Stimulated activated CD8-positive, alpha-beta memory T cell treated with anti-CD3 and anti-CD28 coated beads, Interleukin-4, amount 100 ng/mL, for 4 hours (primary cell): Measurements from ENCODE around the gene PRRG3.

ENCODE experiments used
- DNase-seq, 2 donors: peaks; one replicate each; pipeline ENCODE4 v3.0.0-alpha.2; 2020; ENCODE audit warnings: low read depth in 2 of 2, low spot score in 1 of 2

The PRRG3 gene

GRCh38 chrX:151741606-151742005, 46.3 kb downstream of the PRRG3 start:
- no peak for DNase-seq

DNA sequence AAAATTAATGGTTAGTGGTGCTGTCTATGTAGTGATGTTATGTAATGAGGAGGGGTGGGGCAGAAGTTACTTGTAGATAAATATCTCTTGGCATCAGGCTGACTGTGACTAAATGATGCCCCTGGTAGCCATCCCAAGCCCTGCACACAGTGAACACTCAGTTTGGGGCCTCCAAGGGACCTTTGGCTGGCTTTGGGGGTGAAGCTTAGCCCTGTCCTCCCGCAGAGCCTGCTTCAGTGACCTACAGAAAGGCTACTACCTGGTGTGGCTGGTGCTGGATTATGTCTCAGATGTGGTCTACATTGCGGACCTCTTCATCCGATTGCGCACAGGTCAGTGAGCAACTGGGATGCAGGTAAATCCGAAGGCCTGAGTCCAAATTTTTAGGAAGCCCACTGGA, 47.1 kb downstream of the PRRG3 start:
- DNase-seq, result no peak

GRCh38 chrX:151743651-151744470, 48.6 kb downstream of the PRRG3 start:
- no peak for DNase-seq

DNA sequence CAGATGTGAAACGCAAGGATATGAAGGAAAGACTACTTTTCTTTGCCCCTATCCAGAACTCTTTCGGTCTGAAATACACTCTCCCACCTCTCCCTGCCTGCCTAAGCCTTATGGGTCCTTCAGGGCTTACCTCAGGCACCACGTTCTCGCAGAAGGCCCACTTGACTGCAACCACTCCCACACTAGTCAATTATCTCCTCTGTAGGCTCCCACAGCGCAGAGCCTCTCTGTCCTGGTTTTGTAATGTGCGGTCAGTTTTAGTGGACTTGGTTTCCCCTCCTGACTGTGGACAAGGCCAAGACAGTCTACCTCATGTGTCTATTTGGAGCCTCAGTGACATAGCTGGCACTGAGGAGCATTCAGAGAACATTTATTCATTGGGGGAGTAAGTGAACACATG, 50.4 kb downstream of the PRRG3 start:
- no peak for DNase-seq

DNA sequence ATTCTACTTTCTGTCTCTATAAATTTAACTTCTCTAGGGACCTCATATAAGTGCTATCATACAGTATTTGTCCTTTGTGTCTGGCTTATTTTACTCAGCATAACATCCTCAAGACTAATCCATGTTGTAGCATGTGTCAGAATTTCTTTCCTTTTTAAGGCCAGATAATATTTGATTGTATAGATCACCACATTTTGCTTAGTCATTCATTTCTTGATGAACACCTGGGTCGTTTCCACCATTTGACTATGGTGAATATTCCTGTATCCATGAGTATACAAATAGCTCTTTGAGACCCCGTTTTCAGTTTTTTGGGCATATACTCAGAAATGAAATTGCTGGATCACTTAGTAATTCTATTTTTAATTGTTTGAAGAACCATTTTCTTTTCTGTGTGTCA, 51.2 kb downstream of the PRRG3 start:
- no peak for DNase-seq

- DNase-seq, result no peak
Measured at GRCh38 chrX:151750511-151750910, 55.3 kb downstream of the PRRG3 start.

- no peak for DNase-seq
Measured at GRCh38 chrX:151752847-151753246, 57.6 kb downstream of the PRRG3 start.

GRCh38 chrX:151753313-151754046, 58.2 kb downstream of the PRRG3 start:
- DNase-seq, result no peak

DNA sequence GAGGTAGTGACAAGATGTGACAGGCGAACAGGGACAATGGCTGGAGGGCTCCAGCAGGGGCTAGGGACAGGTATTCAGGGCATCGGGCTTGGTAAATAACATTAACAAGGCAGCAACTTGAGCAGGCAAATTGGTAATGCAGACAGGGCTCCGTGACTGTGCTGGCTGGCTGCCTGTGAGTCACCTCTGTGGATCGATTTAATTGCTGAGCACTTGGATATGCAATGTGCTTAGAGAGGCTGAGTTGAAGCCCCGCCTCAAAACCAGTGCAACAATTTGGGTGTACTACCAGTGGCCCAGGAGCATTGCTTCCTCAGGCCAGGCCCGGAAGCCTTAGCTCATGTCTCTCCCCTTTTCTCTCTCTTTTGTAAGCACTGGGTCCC, 58.8 kb downstream of the PRRG3 start:
- DNase-seq, result no peak

DNA sequence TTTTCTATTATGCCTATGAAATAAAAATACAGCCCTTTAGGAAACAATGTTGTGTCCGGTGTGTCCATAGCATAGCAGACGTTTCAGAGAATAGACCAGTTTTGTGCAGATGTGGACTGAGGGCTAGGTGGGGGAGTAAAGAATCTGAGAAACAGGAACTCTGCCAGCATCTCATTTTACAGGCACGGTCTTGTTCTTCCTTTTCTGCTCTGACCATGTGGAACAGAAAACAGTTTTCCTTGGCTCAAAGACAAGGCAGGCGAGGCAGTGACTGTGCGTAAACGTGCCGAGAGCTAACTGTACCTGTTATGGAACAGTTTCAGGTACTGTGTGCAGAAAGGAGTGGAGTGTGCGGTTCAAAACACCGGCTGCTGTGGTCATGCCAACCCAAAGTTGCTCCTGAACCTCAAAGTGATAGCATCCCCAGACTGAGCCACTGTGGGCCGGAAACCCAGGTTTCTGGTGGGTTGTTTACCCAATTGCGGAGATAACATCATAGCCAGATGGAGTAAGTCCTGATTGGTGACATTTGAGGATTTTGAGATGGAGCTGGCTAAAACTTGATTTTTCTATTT, 59.5 kb downstream of the PRRG3 start:
- DNase-seq, result no peak
